ENCODE results near the gene RCL1. TPM values are rescaled to one million over a fixed set of nuclear protein-coding genes. Genes with fewer than 3 reads are reported as not detected.

The RCL1 gene
- total RNA-seq, 3 donors from 2014 or later: 41.3 to 111 (median 46.7) TPM

DNA sequence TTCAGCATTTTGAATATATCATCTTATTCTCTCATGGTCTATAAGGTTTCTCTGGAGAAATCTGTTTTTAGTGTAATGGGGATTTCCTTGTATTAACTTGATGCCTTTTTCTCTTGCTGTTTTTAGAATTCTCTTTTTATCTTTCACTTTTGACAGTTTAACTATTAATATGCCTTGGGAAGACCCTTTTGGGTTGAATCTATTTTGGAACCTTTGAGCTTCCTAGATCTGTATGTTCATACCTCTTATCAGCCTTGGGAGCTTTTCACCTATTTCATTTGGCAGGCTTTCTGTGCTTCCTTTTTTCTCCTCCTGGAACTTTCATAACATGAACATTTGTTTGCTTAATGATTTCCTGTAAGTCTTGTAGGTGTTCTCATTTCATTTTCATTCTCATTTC, 22.2 kb downstream of the RCL1 start:
- H3K4me1 ChIP-seq: no peaks in the 10 kb centered on the region
- H3K27ac ChIP-seq: no peak overlapping the region
- no peak for DNase-seq (ENCODE audit: low spot score in 2 of 2)
- no peak overlapping the region for H3K4me3 ChIP-seq
- TF ChIP-seq POLR2A (IDR thresholded peaks at IDR 0.05): no peak
- TF ChIP-seq, protein P1, sequence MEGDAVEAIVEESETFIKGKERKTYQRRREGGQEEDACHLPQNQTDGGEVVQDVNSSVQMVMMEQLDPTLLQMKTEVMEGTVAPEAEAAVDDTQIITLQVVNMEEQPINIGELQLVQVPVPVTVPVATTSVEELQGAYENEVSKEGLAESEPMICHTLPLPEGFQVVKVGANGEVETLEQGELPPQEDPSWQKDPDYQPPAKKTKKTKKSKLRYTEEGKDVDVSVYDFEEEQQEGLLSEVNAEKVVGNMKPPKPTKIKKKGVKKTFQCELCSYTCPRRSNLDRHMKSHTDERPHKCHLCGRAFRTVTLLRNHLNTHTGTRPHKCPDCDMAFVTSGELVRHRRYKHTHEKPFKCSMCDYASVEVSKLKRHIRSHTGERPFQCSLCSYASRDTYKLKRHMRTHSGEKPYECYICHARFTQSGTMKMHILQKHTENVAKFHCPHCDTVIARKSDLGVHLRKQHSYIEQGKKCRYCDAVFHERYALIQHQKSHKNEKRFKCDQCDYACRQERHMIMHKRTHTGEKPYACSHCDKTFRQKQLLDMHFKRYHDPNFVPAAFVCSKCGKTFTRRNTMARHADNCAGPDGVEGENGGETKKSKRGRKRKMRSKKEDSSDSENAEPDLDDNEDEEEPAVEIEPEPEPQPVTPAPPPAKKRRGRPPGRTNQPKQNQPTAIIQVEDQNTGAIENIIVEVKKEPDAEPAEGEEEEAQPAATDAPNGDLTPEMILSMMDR (IDR thresholded peaks at IDR 0.05): no peak
- no peak for TF ChIP-seq POLR2AphosphoS5 (IDR thresholded peaks at IDR 0.05)
- H3K27me3 ChIP-seq: no peaks in the 10 kb centered on the region
- intact Hi-C loops (cut with DNase I; ENCODE audit: low total_unique reads): no loop called here
- no peaks in the 10 kb centered on the region for H3K9me3 ChIP-seq
- H3K36me3 ChIP-seq: no peaks in the 10 kb centered on the region

- TF ChIP-seq POLR2A (IDR thresholded peaks at IDR 0.05) (no peak), POLR2AphosphoS5 (IDR thresholded peaks at IDR 0.05) (no peak)
- TF ChIP-seq, protein P1 (IDR thresholded peaks at IDR 0.05): no peak
- Histone ChIP-seq H3K27me3 (no peaks in the 10 kb centered on the region), H3K4me3 (no peak overlapping the region), H3K36me3 (no peaks in the 10 kb centered on the region), H3K27ac (no peak overlapping the region), H3K9me3 (no peaks in the 10 kb centered on the region), H3K4me1 (no peaks in the 10 kb centered on the region)
- intact Hi-C loops (cut with DNase I; ENCODE audit: low total_unique reads): no loop called here
- no peak for DNase-seq (ENCODE audit: low spot score in 2 of 2)
Measured at GRCh38 chr9:4815381-4815956, 22.7 kb downstream of the RCL1 start.

GRCh38 chr9:4820168-4820567, 27.4 kb downstream of the RCL1 start:
- DNase-seq (ENCODE audit: low spot score in 2 of 2): no peak
- TF ChIP-seq, protein P1 (IDR thresholded peaks at IDR 0.05): no peak
- TF ChIP-seq POLR2AphosphoS5 (IDR thresholded peaks at IDR 0.05) (no peak), POLR2A (IDR thresholded peaks at IDR 0.05) (no peak)
- no peaks in the 10 kb centered on the region for H3K27me3 ChIP-seq
- intact Hi-C loops (cut with DNase I; ENCODE audit: low total_unique reads): no loop called here
- H3K9me3 ChIP-seq: no peaks in the 10 kb centered on the region
- no peaks in the 10 kb centered on the region for H3K4me1 ChIP-seq
- H3K4me3 ChIP-seq: no peak overlapping the region
- no peak overlapping the region for H3K27ac ChIP-seq
- no peaks in the 10 kb centered on the region for H3K36me3 ChIP-seq

GRCh38 chr9:4821133-4821532, 28.4 kb downstream of the RCL1 start:
- no peak for TF ChIP-seq POLR2AphosphoS5 (IDR thresholded peaks at IDR 0.05)
- TF ChIP-seq POLR2A (IDR thresholded peaks at IDR 0.05): no peak
- TF ChIP-seq, protein P1 (IDR thresholded peaks at IDR 0.05): no peak
- H3K4me1 ChIP-seq: no peaks in the 10 kb centered on the region
- H3K36me3 ChIP-seq: no peaks in the 10 kb centered on the region
- intact Hi-C loops (cut with DNase I; ENCODE audit: low total_unique reads): no loop called here
- no peak overlapping the region for H3K27ac ChIP-seq
- H3K27me3 ChIP-seq: no peaks in the 10 kb centered on the region
- H3K9me3 ChIP-seq: no peaks in the 10 kb centered on the region
- H3K4me3 ChIP-seq: no peak overlapping the region
- no peak for DNase-seq (ENCODE audit: low spot score in 2 of 2)

DNA sequence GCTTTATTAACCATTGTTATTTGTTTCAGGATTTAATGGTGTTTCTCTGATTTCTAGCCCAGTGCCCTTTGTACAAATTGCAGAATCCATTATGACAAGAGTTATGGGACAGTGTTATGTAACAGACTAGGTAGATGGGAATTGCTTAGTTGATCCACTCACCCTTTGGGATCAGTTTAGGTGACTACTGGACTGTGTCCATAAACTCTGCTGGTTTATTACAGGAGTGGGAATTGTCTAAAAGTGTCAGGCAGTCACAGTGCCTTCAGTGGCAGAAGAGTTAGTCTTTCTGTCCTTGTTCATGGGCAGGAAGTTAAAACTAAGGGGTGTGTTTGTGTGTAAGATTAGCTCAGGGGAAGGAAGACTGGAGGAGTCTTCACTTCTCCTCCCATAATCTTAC, 29.3 kb downstream of the RCL1 start:
- DNase-seq (ENCODE audit: low spot score in 2 of 2): no peak
- TF ChIP-seq, protein P1 (IDR thresholded peaks at IDR 0.05): no peak
- TF ChIP-seq POLR2AphosphoS5 (IDR thresholded peaks at IDR 0.05): no peak
- TF ChIP-seq POLR2A (IDR thresholded peaks at IDR 0.05): no peak
- no peaks in the 10 kb centered on the region for H3K36me3 ChIP-seq
- H3K4me3 ChIP-seq: no peak overlapping the region
- H3K4me1 ChIP-seq: no peaks in the 10 kb centered on the region
- H3K27me3 ChIP-seq: no peaks in the 10 kb centered on the region
- intact Hi-C loops (cut with DNase I; ENCODE audit: low total_unique reads): no loop called here
- no peaks in the 10 kb centered on the region for H3K9me3 ChIP-seq
- no peak overlapping the region for H3K27ac ChIP-seq
